Adrenal gland (tissue), 5 donors: ENCODE measurements around the gene CLMP.

ENCODE experiments used
- CTCF ChIP-seq, 6 experiments: fragments of 450-650 bp in 4 of 6; fragments of 200-600 bp in 2 of 6; sonication (generic) in 1 of 6; IDR thresholded peaks; 1 replicate in 5 of 6; 2 replicates in 1 of 6; pipeline versions ENCODE4 v1.5.1 to v1.8.0; 2016 to 2021; ENCODE audit warnings: antibody characterized with exemption in 6 of 6, mild to moderate bottlenecking in 2 of 6, moderate library complexity in 1 of 6
- POLR2A ChIP-seq, 2 donors: fragments of 450-650 bp; IDR thresholded peaks; one replicate each; pipeline ENCODE4 v1.6.1; 2017; ENCODE audit warnings: antibody characterized with exemption in 2 of 2, mild to moderate bottlenecking in 2 of 2, moderate library complexity in 1 of 2
- donor health status: DM: no; HTN: no; CAD: no.

DNA sequence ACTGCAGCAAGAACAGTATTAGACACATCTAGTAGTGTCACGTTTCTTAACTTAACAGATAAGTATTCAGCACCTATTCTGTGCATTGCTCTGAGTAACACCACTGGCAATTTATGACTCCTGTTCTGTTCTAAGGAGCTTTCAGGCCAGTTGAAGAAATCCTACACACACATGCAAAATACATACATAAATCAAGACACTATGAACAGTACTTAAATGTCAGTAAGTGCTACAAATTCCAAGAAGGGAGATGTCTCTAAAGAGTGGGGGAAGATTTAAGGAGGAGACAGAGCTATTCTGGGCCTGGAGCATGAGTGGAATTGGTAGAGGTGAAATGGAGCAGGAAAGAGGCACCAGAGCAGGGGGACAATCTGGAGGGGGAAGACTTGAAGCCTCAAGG is 46.2 kb upstream of the CLMP start:
- no peak for TF ChIP-seq CTCF (IDR thresholded peaks at IDR 0.05)
- no peak for TF ChIP-seq POLR2A (IDR thresholded peaks at IDR 0.05)
